ENCODE data around the gene CITED4.

CITED4 gene

DNA sequence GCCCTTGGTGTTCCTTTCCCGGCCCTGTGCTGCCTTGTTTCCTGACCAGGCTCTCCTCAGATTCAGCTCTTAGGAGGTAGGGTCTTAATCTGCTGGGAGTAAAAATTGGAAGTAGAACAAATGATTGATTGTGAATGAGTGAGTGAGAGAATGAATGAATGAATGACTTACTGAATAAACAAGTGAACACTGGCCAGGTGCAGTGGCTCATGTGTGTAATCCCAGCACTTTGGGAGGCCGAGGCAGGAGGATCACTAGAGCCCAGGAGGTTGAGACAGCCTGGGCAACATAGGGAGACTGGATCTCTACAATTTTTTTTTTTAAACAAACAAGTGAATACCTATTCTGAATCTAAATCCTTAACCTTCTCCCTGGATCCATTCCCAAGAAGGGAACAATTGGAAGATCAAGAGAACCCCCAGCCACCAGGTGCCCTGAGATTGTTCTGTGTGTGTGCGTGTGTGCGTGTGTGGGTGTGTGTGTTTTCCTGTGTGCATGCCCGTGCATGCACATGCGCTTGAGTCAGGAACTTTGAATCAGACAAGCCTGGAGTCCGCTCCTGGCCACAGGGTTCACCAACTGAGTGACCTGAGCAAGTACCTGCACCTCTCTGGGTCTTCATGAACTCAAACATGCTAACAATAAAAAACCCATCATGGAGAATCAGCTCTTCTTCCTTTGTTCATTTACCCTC is 24.3 kb upstream of the CITED4 start:
- no peak for DNase-seq (ENCODE audit: low read depth)

- no peak for DNase-seq (ENCODE audit: low read depth)
These were observed 22.1 kb upstream of the CITED4 start for GRCh38 chr1:40884055-40884795.

- no peak for DNase-seq (ENCODE audit: low read depth)
These were observed 18.8 kb upstream of the CITED4 start for GRCh38 chr1:40880813-40881549.

DNA sequence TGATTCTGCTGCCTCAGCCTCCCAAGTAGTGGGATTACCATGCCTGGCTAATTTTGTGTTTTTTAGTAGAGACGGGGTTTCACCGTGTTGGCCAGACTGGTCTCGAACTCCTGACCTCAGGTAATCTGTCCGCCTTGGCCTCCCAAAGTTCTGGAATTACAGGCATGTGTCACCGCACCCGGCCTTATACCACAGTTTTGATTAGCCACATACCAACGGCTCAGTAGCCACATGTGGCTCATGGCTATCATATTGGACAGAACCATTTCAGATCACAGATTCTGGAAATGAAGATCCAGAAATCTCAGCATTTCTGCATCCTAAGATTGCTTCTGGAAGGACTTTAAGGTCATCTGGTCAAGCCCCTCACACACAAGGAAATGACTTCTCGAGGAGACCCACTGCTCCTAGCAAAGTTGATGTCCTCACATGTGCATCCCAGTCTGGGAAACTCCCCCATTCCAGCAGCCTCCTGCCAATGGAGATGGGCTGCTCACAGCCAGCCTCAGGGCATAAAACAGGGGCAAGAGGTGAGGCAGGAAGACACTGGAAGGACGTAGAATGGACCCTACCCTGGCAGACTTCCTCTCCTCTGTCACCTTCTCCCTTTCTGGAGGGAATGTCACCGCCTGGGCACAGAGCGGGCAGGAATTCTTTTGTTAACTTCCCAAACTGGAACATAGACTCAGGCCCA is 17.5 kb upstream of the CITED4 start:
- no peak for DNase-seq (ENCODE audit: low read depth)

- DNase-seq (ENCODE audit: low read depth) = no peak
These were observed 16.7 kb upstream of the CITED4 start for GRCh38 chr1:40878906-40879305.

GRCh38 chr1:40877698-40878097 is 15.5 kb upstream of the CITED4 start:
- DNase-seq (ENCODE audit: low read depth) = peak; percentile 90

GRCh38 chr1:40876891-40877290 is 14.7 kb upstream of the CITED4 start:
- peak; percentile 12 for DNase-seq (ENCODE audit: low read depth)

GRCh38 chr1:40876436-40876761 is 14.2 kb upstream of the CITED4 start:
- no peak for DNase-seq (ENCODE audit: low read depth)

DNA sequence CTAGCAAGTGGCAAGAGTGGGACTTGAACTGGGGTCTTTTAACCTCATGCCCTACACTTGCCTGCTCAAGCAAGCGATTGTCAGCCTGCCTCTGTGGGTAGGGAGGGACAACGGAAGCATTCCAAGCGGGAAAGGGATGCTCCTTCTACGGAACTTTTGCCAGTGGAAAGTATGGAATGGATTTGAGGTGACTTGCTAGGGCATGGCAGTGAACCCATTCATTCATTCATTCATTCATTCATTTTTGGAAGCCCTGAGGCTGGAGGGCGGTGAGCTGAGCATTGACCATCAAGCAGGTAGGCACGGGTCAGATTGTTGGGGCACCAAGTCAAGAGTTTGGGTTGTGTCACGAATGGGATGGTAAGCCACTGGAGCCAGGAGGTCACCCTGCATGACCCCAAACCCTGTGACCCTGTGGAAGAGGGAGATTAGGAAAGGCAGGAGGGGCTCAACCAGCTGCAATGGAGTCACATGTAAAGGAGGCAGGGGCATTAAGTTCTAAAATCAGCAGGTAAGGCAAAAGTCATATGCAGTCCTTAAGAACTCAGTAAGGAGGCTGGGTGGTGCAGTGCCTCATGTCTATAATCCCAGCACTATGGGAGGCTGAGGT is 11.8 kb upstream of the CITED4 start:
- DNase-seq (ENCODE audit: low read depth) = no peak

DNA sequence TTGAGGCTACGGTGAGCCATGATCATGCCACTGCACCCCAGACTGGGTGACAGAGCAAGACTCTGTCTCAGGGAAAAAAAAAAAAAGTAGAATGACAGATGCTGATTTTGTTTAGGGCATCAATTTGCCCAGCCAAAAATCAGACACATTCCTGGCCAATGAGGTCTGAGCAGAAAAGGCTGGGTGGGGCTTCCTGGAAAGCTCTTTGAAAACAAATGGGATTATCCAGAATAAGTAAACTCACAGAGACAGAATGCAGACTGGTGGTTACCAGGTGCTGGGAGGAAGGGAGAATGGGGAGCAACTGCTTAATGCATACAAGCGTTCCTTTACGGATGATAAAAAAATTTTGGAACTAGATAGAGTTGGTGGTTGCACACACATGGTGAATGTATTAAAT is 10.1 kb upstream of the CITED4 start:
- DNase-seq (ENCODE audit: low read depth) = no peak

GRCh38 chr1:40870135-40870728 is 8.1 kb upstream of the CITED4 start:
- DNase-seq (ENCODE audit: low read depth) = peak; percentile 40

- DNase-seq (ENCODE audit: low read depth) = peak; percentile 96
These were observed 6.0 kb upstream of the CITED4 start for GRCh38 chr1:40868051-40868723.

DNA sequence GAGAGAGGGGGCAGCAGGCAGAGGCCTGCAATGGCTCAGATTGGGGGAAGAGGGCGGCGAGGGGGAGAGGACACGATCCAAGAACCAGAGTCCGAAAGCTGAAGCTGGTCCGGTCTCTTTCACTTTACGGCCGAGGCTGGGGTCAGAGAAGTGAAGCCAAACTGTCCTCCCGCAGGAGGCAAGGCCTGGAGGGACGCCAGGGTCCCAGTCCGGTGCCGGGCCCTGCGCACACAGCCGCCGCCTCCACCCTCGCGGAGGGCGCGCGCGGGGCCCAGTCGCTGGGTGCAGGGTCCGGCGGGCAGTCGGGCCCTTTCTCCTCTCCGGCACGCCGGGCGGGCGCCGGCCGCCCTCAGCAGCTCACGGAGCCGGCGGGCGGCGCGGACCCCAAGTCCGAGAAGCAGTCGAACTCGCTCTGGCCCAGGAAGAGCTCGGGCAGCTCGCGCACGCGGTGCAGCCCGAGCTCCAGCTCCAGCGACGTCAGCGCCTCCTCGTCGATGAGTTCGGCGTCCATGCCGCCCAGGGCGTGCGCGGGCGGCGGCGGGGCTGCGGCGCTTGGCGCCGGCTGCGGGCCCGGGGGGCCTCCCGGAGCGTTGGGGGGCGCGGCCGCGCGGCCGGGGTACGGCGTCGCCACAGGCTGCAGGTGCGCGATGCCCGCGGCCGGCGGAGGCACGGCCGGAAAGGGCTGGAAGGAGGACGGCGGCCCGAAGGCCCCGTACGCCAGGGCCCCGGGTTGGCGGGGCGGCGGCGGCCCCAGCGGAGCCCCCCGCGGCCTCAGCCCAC is 749 bp downstream of the CITED4 start:
- peak; percentile 44 for DNase-seq (ENCODE audit: low read depth)

DNA sequence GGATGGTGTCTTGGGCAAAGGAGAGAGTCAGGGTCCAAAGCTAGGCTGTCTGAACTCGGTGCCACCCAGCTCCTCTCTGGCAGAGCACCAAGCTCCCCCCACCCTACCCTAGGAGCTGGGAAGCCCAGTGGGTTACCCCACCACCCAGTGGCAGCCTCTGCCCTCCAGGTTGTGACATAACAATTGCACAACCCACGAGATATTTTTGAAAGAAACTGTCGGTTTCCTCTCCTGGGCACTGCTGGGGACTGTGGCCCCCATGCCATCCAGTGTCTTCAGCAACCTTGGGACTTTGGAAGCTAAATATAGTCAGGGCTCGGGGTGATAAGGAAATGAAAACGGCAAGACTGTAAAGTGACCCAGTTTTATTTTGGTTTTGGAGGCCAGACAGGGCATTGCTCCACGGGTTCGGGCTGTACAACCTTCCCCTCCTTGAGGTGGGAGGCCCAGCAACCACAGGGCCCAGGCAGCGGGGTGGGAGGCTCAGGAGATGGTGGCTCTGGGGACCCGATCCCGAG is 1.4 kb downstream of the CITED4 start:
- no peak for DNase-seq (ENCODE audit: low read depth)

GRCh38 chr1:40858856-40859416 is 3.2 kb downstream of the CITED4 start:
- DNase-seq (ENCODE audit: low read depth) = no peak

DNA sequence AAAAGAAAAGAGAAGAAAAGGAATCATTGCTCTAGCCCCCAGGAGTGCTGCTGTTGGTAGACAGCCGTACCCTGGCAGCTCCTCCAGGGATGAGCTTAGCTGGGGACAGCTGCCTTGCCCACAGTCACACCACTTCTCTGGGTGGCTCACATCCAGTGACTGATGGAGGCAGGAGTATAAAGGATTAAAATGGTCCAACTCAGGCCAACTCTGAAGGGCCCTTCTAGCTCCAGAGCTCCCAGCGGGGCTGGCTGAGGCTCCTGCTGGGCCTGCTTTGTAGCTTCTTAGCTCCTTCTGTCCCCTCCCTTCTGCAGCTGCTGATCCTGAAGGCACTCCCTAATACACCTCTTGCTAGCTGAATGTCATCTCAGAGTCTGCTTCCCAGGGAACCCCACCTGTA is 4.4 kb downstream of the CITED4 start:
- DNase-seq (ENCODE audit: low read depth) = no peak

DNA sequence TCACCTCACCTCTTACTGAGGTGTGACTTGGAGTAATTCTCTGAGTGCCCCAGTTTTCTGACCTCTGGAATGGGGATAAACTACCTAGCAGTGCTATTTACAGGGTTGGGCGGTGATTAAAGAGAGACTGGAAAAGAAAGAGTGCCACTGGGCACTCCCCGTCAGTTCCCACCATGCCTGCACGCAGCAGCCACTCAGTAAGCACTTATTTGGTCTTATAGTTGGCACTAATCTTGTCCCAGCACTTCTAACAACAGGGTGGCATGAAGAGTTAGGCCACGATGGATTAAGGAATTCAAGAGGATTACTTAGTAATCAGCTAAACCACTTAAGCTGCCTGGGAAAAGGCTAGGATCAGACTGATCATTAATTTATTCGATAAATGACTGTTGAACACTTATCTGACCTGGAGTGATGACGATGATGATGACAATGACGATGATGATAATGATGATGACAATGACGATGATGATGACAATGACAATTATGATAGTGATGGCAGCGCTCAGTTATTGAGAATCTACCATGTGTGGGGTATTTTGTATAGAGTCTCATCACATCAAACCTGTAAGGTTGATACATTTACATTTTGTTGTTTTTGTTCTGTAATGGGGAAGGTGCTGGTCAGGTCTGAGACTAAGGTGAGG is 5.4 kb downstream of the CITED4 start:
- no peak for DNase-seq (ENCODE audit: low read depth)

GRCh38 chr1:40856116-40856515 is 6.0 kb downstream of the CITED4 start:
- DNase-seq (ENCODE audit: low read depth) = no peak

DNA sequence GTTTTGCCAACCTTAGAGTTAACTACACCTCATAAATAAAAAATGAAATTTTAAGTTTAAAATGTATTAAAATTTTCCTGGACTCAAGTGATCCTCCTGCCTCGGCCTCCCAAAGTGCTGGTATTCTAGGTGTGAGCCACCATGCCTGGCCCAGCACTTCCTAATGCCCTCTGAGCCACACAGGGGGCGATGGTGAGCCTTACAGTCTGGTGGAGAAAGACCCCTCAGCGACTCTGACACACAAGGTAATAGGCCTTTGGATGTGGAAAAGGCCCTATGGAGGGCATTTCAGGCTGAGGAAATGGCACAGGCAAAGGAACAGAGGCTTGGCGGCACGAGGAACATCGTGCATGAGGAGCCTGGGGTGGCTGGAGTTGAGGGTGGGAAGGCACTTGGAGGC is 6.7 kb downstream of the CITED4 start:
- no peak for DNase-seq (ENCODE audit: low read depth)

DNA sequence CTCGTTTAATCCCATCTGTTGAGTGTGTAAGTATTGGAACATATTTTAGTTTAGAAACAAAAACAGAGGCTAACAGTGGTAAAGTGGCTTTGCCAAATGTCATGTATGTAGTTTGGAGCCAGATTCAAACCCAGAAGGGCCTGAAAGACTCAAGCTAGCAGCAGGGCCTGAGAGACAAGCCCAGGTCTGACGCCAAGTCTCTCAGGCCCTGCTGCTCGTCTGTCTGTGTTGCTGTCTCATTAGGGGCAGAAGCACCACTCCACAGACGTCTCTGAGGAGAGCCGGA is 8.3 kb downstream of the CITED4 start:
- no peak for DNase-seq (ENCODE audit: low read depth)
